ENCODE measurements around the gene PLCB4. TPM values are rescaled to one million over a fixed set of nuclear protein-coding genes. Genes with fewer than 3 reads are reported as not detected.

PLCB4 gene
- total and polyA plus RNA-seq, 2 experiments from 2014 or later = 31.6 to 39.2 TPM

- Histone ChIP-seq H3K36me3 (no peaks in the 10 kb centered on the region), H3K4me1 (ENCODE audit: low read depth) (no peaks in the 10 kb centered on the region), H3K27me3 (peaks cover 98% of the 10 kb centered on the region), H3K4me3 (no peak overlapping the region), H3K27ac (no peak overlapping the region), H3K9me3 (ENCODE audit: low read depth) (no peaks in the 10 kb centered on the region)
- no peak for TF ChIP-seq CTCF (IDR thresholded peaks at IDR 0.05; ENCODE audit: low read depth, low read length)
- DNase-seq (ENCODE audit: low read depth in 1 of 2, low spot score in 1 of 2) = no peak
Observed at GRCh38 chr20:9509246-9509645, 440.4 kb downstream of the PLCB4 start.

- Histone ChIP-seq H3K27me3 (peaks cover 100% of the 10 kb centered on the region), H3K9me3 (ENCODE audit: low read depth) (no peaks in the 10 kb centered on the region), H3K4me1 (ENCODE audit: low read depth) (peaks cover 10% of the 10 kb centered on the region), H3K27ac (no peak overlapping the region), H3K4me3 (no peak overlapping the region), H3K36me3 (no peaks in the 10 kb centered on the region)
- TF ChIP-seq CTCF (IDR thresholded peaks at IDR 0.05; ENCODE audit: low read depth, low read length) = no peak
- DNase-seq (ENCODE audit: low read depth in 1 of 2, low spot score in 1 of 2) = no peak
Observed at GRCh38 chr20:9510911-9511310, 442.0 kb downstream of the PLCB4 start.

GRCh38 chr20:9514072-9514460, 445.2 kb downstream of the PLCB4 start:
- H3K27me3 ChIP-seq = peaks cover 100% of the 10 kb centered on the region
- no peaks in the 10 kb centered on the region for H3K36me3 ChIP-seq
- TF ChIP-seq CTCF (IDR thresholded peaks at IDR 0.05; ENCODE audit: low read depth, low read length) = no peak
- peaks cover 13% of the 10 kb centered on the region for H3K4me1 ChIP-seq (ENCODE audit: low read depth)
- no peak overlapping the region for H3K27ac ChIP-seq
- DNase-seq (ENCODE audit: low read depth in 1 of 2, low spot score in 1 of 2) = no peak
- no peak overlapping the region for H3K4me3 ChIP-seq
- H3K9me3 ChIP-seq (ENCODE audit: low read depth) = no peaks in the 10 kb centered on the region

- peak; percentile 9 to 89 for DNase-seq (ENCODE audit: low read depth in 1 of 2, low spot score in 1 of 2)
- Histone ChIP-seq H3K27me3 (peaks cover 100% of the 10 kb centered on the region), H3K27ac (no peak within 1 kb of the TSS), H3K4me3 (peak within 1 kb of the TSS; percentile 27), H3K4me1 (ENCODE audit: low read depth) (peaks cover 13% of the 10 kb centered on the region), H3K36me3 (no peaks in the 10 kb centered on the region), H3K9me3 (ENCODE audit: low read depth) (no peaks in the 10 kb centered on the region)
- no peak for TF ChIP-seq CTCF (IDR thresholded peaks at IDR 0.05; ENCODE audit: low read depth, low read length)
Observed at GRCh38 chr20:9514461-9515213, 445.8 kb downstream of the PLCB4 start, which contains the start of gene LAMP5. Gene LAMP5, plus strand, starts transcription at chr20:9514590. Its CDS starts 263 bp downstream, at chr20:9514853.

GRCh38 chr20:9515214-9515585, 446.3 kb downstream of the PLCB4 start:
- Histone ChIP-seq H3K36me3 (no peaks in the 10 kb centered on the region), H3K9me3 (ENCODE audit: low read depth) (no peaks in the 10 kb centered on the region), H3K4me3 (peak overlapping the region; percentile 27), H3K27ac (no peak overlapping the region), H3K27me3 (peaks cover 100% of the 10 kb centered on the region), H3K4me1 (ENCODE audit: low read depth) (peaks cover 13% of the 10 kb centered on the region)
- TF ChIP-seq CTCF (IDR thresholded peaks at IDR 0.05; ENCODE audit: low read depth, low read length) = no peak
- DNase-seq (ENCODE audit: low read depth in 1 of 2, low spot score in 1 of 2) = no peak

Measured in cardiac muscle cell (in vitro differentiated cells and primary cell).